ENCODE data around the gene MINDY4.

GRCh38 chr7:30816645-30817370 lies 45.6 kb downstream of the MINDY4 start:
- TF ChIP-seq, protein P1, sequence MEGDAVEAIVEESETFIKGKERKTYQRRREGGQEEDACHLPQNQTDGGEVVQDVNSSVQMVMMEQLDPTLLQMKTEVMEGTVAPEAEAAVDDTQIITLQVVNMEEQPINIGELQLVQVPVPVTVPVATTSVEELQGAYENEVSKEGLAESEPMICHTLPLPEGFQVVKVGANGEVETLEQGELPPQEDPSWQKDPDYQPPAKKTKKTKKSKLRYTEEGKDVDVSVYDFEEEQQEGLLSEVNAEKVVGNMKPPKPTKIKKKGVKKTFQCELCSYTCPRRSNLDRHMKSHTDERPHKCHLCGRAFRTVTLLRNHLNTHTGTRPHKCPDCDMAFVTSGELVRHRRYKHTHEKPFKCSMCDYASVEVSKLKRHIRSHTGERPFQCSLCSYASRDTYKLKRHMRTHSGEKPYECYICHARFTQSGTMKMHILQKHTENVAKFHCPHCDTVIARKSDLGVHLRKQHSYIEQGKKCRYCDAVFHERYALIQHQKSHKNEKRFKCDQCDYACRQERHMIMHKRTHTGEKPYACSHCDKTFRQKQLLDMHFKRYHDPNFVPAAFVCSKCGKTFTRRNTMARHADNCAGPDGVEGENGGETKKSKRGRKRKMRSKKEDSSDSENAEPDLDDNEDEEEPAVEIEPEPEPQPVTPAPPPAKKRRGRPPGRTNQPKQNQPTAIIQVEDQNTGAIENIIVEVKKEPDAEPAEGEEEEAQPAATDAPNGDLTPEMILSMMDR (conservative IDR thresholded peaks at IDR 0.05 in 1 of 2, IDR thresholded peaks at IDR 0.05 in 1 of 2; ENCODE audit: extremely low read depth in 1 of 2, insufficient read depth in 1 of 2, low read depth in 1 of 2, low read length in 2 of 2) = no peak
- no peak for TF ChIP-seq EZH2 (IDR thresholded peaks at IDR 0.05; ENCODE audit: borderline replicate concordance, low read length)
